OCI-LY7 (cell line): ENCODE results near the gene NACAD.

Experiments used
- EZH2phosphoT487 ChIP-seq: fragments of 200-600 bp; sonication (generic); IDR thresholded peaks from 2 replicates; pipeline ENCODE4 v1.6.1; 2018; ENCODE audit warnings: low read depth, borderline replicate concordance, mild to moderate bottlenecking, mixed run types, antibody characterized with exemption, low read length, moderate library complexity, mixed read lengths
- TF ChIP-seq, protein P1 (sequence below): fragments of 200-600 bp; sonication (generic); conservative IDR thresholded peaks from 2 replicates; pipeline ENCODE4 v1.5.1; 2014; ENCODE audit warnings: mild to moderate bottlenecking, antibody characterized with exemption, low read length, moderate library complexity, mixed read lengths

DNA sequence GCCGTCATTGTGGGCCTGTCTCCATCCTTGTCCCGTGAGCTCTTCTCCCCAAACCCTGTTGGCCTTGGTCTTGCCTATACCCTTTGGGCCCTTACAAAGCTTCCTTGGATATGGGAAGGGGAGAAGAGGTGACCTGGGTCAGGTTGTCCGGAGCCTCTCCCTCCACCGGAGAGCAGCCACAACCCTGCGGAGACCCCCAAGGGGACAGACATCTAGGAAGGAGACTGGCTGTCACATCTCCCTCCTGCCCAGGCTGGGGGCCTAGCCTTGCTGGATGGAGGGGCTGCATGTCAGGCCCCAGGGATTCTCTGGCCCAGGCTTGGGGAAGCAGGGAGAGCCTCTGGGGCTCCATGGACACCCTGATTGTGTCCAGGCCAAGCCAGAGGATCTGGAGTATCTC is 11.8 kb downstream of the NACAD start:
- TF ChIP-seq, protein P1, sequence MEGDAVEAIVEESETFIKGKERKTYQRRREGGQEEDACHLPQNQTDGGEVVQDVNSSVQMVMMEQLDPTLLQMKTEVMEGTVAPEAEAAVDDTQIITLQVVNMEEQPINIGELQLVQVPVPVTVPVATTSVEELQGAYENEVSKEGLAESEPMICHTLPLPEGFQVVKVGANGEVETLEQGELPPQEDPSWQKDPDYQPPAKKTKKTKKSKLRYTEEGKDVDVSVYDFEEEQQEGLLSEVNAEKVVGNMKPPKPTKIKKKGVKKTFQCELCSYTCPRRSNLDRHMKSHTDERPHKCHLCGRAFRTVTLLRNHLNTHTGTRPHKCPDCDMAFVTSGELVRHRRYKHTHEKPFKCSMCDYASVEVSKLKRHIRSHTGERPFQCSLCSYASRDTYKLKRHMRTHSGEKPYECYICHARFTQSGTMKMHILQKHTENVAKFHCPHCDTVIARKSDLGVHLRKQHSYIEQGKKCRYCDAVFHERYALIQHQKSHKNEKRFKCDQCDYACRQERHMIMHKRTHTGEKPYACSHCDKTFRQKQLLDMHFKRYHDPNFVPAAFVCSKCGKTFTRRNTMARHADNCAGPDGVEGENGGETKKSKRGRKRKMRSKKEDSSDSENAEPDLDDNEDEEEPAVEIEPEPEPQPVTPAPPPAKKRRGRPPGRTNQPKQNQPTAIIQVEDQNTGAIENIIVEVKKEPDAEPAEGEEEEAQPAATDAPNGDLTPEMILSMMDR = no peak
- TF ChIP-seq EZH2phosphoT487 = no peak
